Measurements from ENCODE around the gene CUBN. TPM values are rescaled to one million over a fixed set of nuclear protein-coding genes. Genes with fewer than 3 reads are reported as not detected.

The CUBN gene
- total and polyA plus RNA-seq, 9 of the 15 experiments (the other 6 are each of a cell fraction or from before 2014, with no cell fraction given) = 0.04 to 0.33 (median 0.09) TPM

GRCh38 chr10:16886031-16886430, 243.6 kb downstream of the CUBN start:
- no peak for TF ChIP-seq ZSCAN32 (CRISPR knock-in tag; IDR thresholded peaks at IDR 0.05)
- TF ChIP-seq ZNF197 (CRISPR knock-in tag; IDR thresholded peaks at IDR 0.05; ENCODE audit: low read depth) = no peak
- TF ChIP-seq NFXL1 (CRISPR knock-in tag; IDR thresholded peaks at IDR 0.05) = no peak
- no peak for TF ChIP-seq PHF21A (IDR thresholded peaks at IDR 0.05; ENCODE audit: borderline replicate concordance, low read depth)
- no peak for TF ChIP-seq RBBP5 (IDR thresholded peaks at IDR 0.05; ENCODE audit: borderline replicate concordance, insufficient read depth, low read length, poor library complexity, severe bottlenecking)
- TF ChIP-seq SNRNP70 (optimal IDR thresholded peaks at IDR 0.05; ENCODE audit: low read depth, low read length) = no peak
- no peak for TF ChIP-seq CHD2 (IDR thresholded peaks at IDR 0.05; ENCODE audit: low read depth, low read length)
- TF ChIP-seq, protein P1, sequence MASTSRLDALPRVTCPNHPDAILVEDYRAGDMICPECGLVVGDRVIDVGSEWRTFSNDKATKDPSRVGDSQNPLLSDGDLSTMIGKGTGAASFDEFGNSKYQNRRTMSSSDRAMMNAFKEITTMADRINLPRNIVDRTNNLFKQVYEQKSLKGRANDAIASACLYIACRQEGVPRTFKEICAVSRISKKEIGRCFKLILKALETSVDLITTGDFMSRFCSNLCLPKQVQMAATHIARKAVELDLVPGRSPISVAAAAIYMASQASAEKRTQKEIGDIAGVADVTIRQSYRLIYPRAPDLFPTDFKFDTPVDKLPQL (IDR thresholded peaks at IDR 0.05; ENCODE audit: extremely low read depth, insufficient read length) = no peak
- no peak for TF ChIP-seq SFPQ (IDR thresholded peaks at IDR 0.05; ENCODE audit: low read depth, low read length)
- no TSS peak for BruUV-seq (replicated peaks)
- Histone ChIP-seq H3K27ac (ENCODE audit: extremely low read depth, low read depth, low read length) (no peak overlapping the region), H3K36me3 (ENCODE audit: control insufficient read depth, insufficient read depth, low read length) (no peaks in the 10 kb centered on the region), H3K4me2 (ENCODE audit: insufficient read depth, low read length) (no peak overlapping the region), H4K20me1 (replicated peaks; ENCODE audit: control insufficient read depth, insufficient read depth, low read length) (no peaks in the 10 kb centered on the region), H3K27me3 (ENCODE audit: control insufficient read depth in 2 of 2, insufficient read depth in 2 of 2, low read length in 2 of 2) (0 out of 5 replicates have a peak, but pooled peaks cover 0 to 5% of the 10 kb centered on the region in 2 experiments), H2AFZ (ENCODE audit: low read depth, low read length) (no peak overlapping the region), H3K9me1 (ENCODE audit: control insufficient read depth, insufficient read depth, low read length) (no peaks in the 10 kb centered on the region), H3K4me1 (replicated peaks in 1 of 2; ENCODE audit: control insufficient read depth in 2 of 2, insufficient read depth in 2 of 2, low read length in 2 of 2) (peaks cover 0 to 4% of the 10 kb centered on the region in 2 experiments; a peak in 2 of 5 replicates), H3K9ac (ENCODE audit: insufficient read depth in 1 of 2, low read depth in 2 of 2, low read length in 2 of 2) (no peak overlapping the region), H3K9me3 (replicated peaks; ENCODE audit: control insufficient read depth, insufficient read depth, low read depth, low read length) (no peaks in the 10 kb centered on the region), H3K4me3 (no peak overlapping the region), H3K79me2 (ENCODE audit: control insufficient read depth, insufficient read depth, low read length) (no peaks in the 10 kb centered on the region)
- 0% methylated on average over 2 of the region's 2 CpGs for WGBS (ENCODE audit: insufficient coverage, low coverage, missing lambda C conversion rate)
- in situ Hi-C loops (cut with MboI) = no loop called here
- ChIA-PET CTCF (ENCODE audit: low intra/inter-chr PET ratio) (no interaction called here), POLR2A (no interaction called here)
- no peak for ATAC-seq
- DNase-seq (ENCODE audit: extremely low read depth in 1 of 4, low spot score in 3 of 4) = no peak
- intact Hi-C loops (cut with micrococcal nuclease) = no loop called here
- no peak for FAIRE-seq

Data from K562 (cell line).